HG03558 (cell line): ENCODE data around the gene C2orf72.
"Not testable (repeated sequence)": the region's sequence is repeated elsewhere in the genome, so short reads cannot be mapped to it uniquely, and the experiment has no call there.

Experiments
- ATAC-seq: cut with Tn5 transposase; IDR thresholded peaks from one replicate; pipeline ENCODE4 v1.9.1; 2021; ENCODE audit warnings: moderate number of reproducible peaks; ENCODE audit not compliant: unreplicated experiment; ENCODE audit errors: extremely low read depth

The C2orf72 gene

DNA sequence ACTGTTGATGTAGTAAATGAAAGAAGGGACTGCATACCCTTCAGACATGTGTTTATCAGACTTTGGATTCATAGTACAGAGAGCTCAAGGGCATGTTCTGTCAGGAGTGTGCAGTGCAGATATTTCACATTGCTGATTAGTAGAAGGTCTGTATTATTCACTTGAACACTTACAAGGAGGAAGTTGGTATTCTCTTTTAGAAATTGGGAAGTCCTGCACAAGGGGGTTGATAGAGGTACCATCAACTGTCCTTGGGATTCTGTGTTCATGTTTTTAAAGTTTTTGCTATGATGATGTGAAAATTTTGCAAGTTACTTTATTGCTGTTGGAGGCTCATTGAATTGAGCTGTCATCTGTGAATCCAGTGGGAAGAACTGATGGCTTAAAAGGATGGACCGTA lies 26.0 kb downstream of the C2orf72 start:
- no peak for ATAC-seq

- ATAC-seq = no peak
Observed at GRCh38 chr2:231065966-231066365, 28.6 kb downstream of the C2orf72 start.

DNA sequence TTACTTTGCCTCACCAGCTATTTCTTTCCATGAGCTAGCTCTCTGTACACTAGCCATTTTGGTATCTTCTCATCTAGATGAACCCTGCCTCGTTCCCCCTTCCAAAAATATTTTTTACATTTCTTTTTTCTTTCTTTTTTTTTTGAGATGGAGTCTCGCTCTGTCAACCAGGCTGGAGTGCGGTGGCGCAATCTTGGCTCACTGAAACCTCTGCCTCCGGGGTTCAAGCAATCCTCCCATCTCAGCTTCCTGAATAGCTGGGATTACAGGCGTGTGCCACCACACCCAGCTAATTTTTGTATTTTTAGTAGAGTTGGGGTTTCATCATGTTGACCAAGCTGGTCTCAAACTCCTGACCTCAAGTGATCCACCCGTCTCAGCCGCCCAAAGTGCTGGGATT lies 30.2 kb downstream of the C2orf72 start:
- ATAC-seq = not testable (repeated sequence)

DNA sequence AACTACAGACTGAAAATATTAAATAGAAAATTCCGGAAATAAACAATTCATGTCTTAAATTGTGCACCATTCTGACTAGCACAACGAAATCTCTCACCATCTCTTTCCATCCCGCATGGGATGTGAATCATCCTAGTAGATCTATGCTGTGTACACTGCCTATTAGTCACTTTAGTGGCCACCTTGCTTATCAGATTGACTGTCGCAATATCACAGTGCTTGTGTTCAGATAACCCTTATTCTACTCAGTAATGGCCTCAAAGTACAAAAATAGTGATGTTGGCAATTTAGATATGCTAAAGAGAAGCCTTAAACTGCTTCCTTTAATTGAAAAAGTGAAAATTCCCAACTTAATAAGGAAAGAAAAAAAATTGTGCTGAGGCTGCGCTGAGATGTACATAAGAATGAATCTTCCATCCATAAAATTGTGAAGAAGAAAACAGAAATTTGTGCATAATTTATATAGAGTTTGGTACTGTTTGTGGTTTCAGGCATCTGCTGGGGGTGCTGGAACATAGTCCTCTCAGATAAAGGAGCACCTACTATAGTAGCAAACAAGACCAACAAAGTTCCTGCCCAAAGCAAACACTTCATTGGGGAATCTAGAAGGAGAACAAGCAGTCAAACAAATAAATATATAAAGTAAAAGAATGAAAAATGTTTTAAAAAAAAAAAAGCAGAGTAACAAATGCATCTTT lies 31.4 kb downstream of the C2orf72 start:
- no peak for ATAC-seq

DNA sequence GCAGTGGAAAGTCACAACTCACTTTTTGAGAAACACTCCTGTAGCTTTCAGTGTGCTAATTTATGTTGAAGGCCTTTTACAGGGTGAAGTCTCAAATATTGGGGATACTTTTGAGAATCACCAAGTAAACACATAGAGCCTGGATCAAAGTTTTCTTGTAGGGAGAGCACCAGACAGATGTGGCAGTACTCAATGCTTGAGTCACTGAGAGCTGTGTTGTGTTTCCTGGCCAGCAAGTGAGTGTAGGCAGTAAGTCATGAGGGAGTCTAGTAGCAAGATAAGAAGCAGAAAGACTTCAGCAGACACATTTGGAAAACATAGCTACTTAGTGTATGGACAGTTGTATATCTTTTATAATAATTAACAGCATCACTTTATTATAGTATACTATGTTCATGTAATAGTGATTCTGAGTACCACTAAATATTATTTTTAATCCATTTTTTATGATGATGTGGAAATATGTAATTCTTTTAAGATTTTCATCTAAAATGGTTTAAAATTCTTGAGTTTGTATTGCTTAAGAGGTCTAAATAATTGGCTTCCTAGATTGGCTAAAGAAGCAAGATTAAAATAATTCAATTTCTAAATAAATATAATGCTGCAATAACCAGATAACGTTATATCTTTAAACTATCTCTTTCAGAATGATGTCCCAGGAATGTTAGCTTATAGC lies 32.2 kb downstream of the C2orf72 start:
- no peak for ATAC-seq

DNA sequence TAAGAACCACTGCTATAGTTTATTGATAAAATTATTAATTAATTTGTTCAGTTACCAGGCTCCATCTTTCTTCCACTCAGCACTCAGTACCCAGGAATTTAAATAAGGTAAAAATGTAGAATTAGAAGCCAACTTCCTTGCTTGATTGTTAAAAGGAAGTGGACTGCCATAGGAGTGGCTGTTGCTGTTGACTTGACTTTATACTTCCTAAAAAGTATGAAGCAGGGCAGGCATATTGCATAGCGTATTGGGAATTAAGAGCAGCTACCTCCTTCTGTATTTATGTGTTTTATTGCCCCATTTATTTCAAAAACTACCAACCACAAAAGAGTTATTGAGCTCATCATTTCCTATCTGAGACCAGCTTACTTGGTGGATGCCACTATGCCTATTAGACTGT lies 47.2 kb downstream of the C2orf72 start:
- no peak for ATAC-seq

DNA sequence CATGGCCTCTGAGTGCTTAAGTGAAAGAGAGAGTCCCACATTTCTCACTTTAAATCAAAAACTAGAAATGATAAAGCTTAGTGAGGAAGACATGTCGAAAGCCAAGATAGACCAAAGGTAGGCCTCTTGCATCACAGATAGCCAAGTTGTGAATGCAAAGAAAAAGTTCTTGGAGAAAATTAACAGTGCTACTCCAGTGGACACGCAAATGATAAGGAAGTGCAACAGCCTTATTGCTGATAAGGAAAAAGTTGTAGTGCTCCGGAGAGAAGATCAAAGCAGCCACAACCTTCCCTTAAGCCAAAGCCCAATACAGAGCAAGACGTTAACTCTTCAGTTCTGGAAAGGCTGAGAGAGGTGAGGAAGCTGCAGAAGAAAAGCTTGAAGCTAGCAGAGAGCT lies 51.4 kb downstream of the C2orf72 start:
- no peak for ATAC-seq

DNA sequence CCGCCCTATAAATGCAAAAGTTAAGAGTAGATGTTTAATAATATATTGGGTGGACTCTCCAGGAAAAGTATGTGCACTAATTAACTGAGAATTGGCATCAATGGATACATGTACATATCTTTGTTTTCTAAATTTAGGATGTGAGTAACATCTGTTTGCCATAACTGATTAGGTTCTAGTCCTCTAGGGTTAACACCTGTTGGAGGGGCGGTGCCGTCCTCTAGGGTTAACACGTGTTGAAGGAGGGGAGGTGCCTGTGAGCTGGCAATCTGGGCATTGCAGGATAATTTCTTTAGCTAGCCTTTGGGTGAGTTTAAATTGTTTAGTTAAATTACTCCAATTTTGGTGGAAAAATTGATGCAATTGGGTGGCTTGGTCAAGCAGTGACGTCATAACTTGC lies 56.6 kb downstream of the C2orf72 start:
- ATAC-seq = no peak

DNA sequence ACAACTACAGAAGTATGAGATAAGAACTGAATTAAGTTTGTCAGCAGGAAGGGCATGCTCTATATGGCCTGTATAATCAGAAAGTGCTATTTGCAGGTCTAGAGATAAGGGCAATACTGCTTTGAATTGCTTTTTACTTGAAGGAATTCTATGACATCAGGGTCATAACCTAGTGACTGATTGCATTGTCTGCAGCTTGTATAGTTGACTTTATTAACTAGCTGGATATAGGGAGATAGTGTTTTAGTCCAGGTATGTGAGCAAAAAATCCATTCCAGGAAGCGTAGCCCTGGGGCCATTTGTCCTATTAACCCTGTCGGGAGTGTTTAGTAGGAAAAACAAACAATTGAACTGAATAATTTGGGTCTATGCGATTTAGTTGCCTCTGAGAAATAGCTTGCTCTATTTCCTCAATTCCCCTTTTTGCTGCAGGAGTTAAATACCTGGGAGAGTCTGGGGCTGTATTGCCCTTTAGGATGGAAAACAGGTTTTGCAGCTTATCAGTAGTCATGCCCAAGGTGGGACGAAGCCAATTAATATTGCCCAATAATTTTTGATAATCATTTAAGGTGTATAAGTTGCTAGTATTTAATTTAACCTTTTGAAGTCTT lies 57.5 kb downstream of the C2orf72 start:
- ATAC-seq = no peak
